ENCODE measurements around the gene SAMD13. TPM values are rescaled to one million over a fixed set of nuclear protein-coding genes. Genes with fewer than 3 reads are reported as not detected.

Gene SAMD13
- total and polyA plus RNA-seq, 10 of the 15 experiments (the other 5 are each of a cell fraction or from before 2014, with no cell fraction given), result 0.81 to 1.9 (median 1.2) TPM; not detected in 1

- BruUV-seq (replicated peaks), result no TSS peak
- no peak overlapping the region for H3K4me2 ChIP-seq (ENCODE audit: control insufficient read depth, insufficient read depth)
- H3K9me3 ChIP-seq (replicated peaks; ENCODE audit: control insufficient read depth, insufficient read depth, low read length), result no peaks in the 10 kb centered on the region; the same call in 1 of the 3 replicates
- no peak overlapping the region for H2AFZ ChIP-seq (ENCODE audit: control insufficient read depth, low read depth, low read length)
- in situ Hi-C loops (cut with MboI), result no loop called here
- H3K4me3 ChIP-seq, result no peak overlapping the region
- H3K4me1 ChIP-seq (ENCODE audit: control insufficient read depth, insufficient read depth, low read length), result no peaks in the 10 kb centered on the region
- ATAC-seq, result no peak
- RAD21 ChIA-PET (ENCODE audit: unreplicated experiment), result interaction anchor here (0.6 kb wide), 1 partner anchor 49 kb away, joined by 3 read pairs; no protein-coding TSS in a partner anchor
- CTCF ChIA-PET, result interaction anchor here (0.7 to 1.5 kb wide), 2 partner anchors 69 to 144 kb away, joined by 3 to 4 read pairs; no protein-coding TSS in a partner anchor
- H3K9ac ChIP-seq (ENCODE audit: control insufficient read depth, insufficient read depth, low read length), result no peak overlapping the region
- no peaks in the 10 kb centered on the region for H3K79me2 ChIP-seq (ENCODE audit: control insufficient read depth, insufficient read depth, low read length)
- SMC1A ChIA-PET (ENCODE audit: uncharacterized antibody, unreplicated experiment), result interaction anchor here (0.6 kb wide), 1 partner anchor 1784 kb away, joined by 3 read pairs; no protein-coding TSS in a partner anchor
- H3K36me3 ChIP-seq (ENCODE audit: control insufficient read depth in 2 of 2, insufficient read depth in 2 of 2, low read length in 1 of 2), result no peaks in the 10 kb centered on the region
- no peaks in the 10 kb centered on the region for H3K27me3 ChIP-seq (replicated peaks in 1 of 2; ENCODE audit: control insufficient read depth in 2 of 2, insufficient read depth in 2 of 2, low read length in 1 of 2)
- POLR2A ChIA-PET, result no interaction called here
- intact Hi-C loops (cut with micrococcal nuclease; ENCODE audit: unreplicated experiment), result no loop called here
- DNase-seq (ENCODE audit: low read depth, low spot score), result no peak
- H3K27ac ChIP-seq (ENCODE audit: control insufficient read depth, insufficient read depth), result no peak overlapping the region
- TF ChIP-seq, protein P1, sequence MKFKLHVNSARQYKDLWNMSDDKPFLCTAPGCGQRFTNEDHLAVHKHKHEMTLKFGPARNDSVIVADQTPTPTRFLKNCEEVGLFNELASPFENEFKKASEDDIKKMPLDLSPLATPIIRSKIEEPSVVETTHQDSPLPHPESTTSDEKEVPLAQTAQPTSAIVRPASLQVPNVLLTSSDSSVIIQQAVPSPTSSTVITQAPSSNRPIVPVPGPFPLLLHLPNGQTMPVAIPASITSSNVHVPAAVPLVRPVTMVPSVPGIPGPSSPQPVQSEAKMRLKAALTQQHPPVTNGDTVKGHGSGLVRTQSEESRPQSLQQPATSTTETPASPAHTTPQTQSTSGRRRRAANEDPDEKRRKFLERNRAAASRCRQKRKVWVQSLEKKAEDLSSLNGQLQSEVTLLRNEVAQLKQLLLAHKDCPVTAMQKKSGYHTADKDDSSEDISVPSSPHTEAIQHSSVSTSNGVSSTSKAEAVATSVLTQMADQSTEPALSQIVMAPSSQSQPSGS (IDR thresholded peaks at IDR 0.05; ENCODE audit: low read length), result no peak
- TF ChIP-seq TCF3 (IDR thresholded peaks at IDR 0.05; ENCODE audit: borderline replicate concordance, insufficient read depth, low read depth, low read length) (no peak), POLR2AphosphoS5 (IDR thresholded peaks at IDR 0.05; ENCODE audit: low read length) (no peak), SREBF2 (IDR thresholded peaks at IDR 0.05; ENCODE audit: low read length) (no peak), SIX5 (IDR thresholded peaks at IDR 0.05; ENCODE audit: low read depth, low read length, severe bottlenecking) (no peak), SUZ12 (IDR thresholded peaks at IDR 0.05; ENCODE audit: unreplicated experiment) (no peak), KDM1A (IDR thresholded peaks at IDR 0.05; ENCODE audit: borderline replicate concordance) (no peak), MYC (IDR thresholded peaks at IDR 0.05; ENCODE audit: insufficient read depth, insufficient read length, insufficient replicate concordance, low read length, severe bottlenecking) (no peak), ZNF207 (IDR thresholded peaks at IDR 0.05; ENCODE audit: borderline replicate concordance) (no peak), PAX5 (IDR thresholded peaks at IDR 0.05; ENCODE audit: borderline replicate concordance, low read depth, low read length) (no peak), STAT1 (conservative IDR thresholded peaks at IDR 0.05) (no peak), MXI1 (IDR thresholded peaks at IDR 0.05; ENCODE audit: low read depth, low read length) (no peak)
- TF ChIP-seq, protein P2, sequence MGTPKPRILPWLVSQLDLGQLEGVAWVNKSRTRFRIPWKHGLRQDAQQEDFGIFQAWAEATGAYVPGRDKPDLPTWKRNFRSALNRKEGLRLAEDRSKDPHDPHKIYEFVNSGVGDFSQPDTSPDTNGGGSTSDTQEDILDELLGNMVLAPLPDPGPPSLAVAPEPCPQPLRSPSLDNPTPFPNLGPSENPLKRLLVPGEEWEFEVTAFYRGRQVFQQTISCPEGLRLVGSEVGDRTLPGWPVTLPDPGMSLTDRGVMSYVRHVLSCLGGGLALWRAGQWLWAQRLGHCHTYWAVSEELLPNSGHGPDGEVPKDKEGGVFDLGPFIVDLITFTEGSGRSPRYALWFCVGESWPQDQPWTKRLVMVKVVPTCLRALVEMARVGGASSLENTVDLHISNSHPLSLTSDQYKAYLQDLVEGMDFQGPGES (IDR thresholded peaks at IDR 0.05), result no peak
- TF ChIP-seq, protein P3, sequence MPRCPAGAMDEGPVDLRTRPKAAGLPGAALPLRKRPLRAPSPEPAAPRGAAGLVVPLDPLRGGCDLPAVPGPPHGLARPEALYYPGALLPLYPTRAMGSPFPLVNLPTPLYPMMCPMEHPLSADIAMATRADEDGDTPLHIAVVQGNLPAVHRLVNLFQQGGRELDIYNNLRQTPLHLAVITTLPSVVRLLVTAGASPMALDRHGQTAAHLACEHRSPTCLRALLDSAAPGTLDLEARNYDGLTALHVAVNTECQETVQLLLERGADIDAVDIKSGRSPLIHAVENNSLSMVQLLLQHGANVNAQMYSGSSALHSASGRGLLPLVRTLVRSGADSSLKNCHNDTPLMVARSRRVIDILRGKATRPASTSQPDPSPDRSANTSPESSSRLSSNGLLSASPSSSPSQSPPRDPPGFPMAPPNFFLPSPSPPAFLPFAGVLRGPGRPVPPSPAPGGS (IDR thresholded peaks at IDR 0.05; ENCODE audit: borderline replicate concordance, insufficient read depth, low read depth, low read length, poor library complexity, severe bottlenecking), result no peak
- H4K20me1 ChIP-seq (ENCODE audit: control insufficient read depth, insufficient read depth), result no peaks in the 10 kb centered on the region
- WGBS (ENCODE audit: insufficient coverage, insufficient replicate concordance, low lambda C conversion rate, missing lambda C conversion rate), result 40% methylated on average over 2 of the region's 2 CpGs
- FAIRE-seq, result no peak
Observed at GRCh38 chr1:84289169-84289785, 12.2 kb upstream of the SAMD13 start.

All from GM12878 (cell line).